ENCODE results near the gene RYR3.

The RYR3 gene

GRCh38 chr15:33710748-33711147 lies 400.0 kb downstream of the RYR3 start:
- H3K9me3 ChIP-seq (ENCODE audit: insufficient read depth, low read depth, low read length) = peaks cover 5% of the 10 kb centered on the region; the same call in 1 of the 2 replicates
- H3K4me2 ChIP-seq (ENCODE audit: low read depth, low read length, poor library complexity, severe bottlenecking) = no peak overlapping the region
- H3K27me3 ChIP-seq (ENCODE audit: insufficient read depth, low read length, poor library complexity, severe bottlenecking) = no peaks in the 10 kb centered on the region
- TF ChIP-seq CTCF (conservative IDR thresholded peaks at IDR 0.05; ENCODE audit: low read length) = no peak
- no peak for TF ChIP-seq EZH2phosphoT487 (IDR thresholded peaks at IDR 0.05; ENCODE audit: borderline replicate concordance)
- H3K4me3 ChIP-seq (ENCODE audit: low read length, poor library complexity, severe bottlenecking) = no peak overlapping the region
- H3F3A ChIP-seq (ENCODE audit: low read depth) = no peaks in the 10 kb centered on the region
- no peaks in the 10 kb centered on the region for H4K20me1 ChIP-seq (ENCODE audit: insufficient read depth, low read length, poor library complexity, severe bottlenecking)
- H3K9ac ChIP-seq (ENCODE audit: low read depth, low read length, poor library complexity, severe bottlenecking) = no peak overlapping the region
- no peaks in the 10 kb centered on the region for H3K9me2 ChIP-seq (replicated peaks; ENCODE audit: low read depth, low read length)
- H3K4me1 ChIP-seq (ENCODE audit: insufficient read depth, low read length, poor library complexity, severe bottlenecking) = no peaks in the 10 kb centered on the region
- H3K79me2 ChIP-seq (ENCODE audit: insufficient read depth, low read length) = no peaks in the 10 kb centered on the region
- no peaks in the 10 kb centered on the region for H3K36me3 ChIP-seq (ENCODE audit: insufficient read depth, low read length)
- H2AFZ ChIP-seq (ENCODE audit: low read length) = no peak overlapping the region

- no peaks in the 10 kb centered on the region for H3K9me2 ChIP-seq (replicated peaks; ENCODE audit: low read depth, low read length)
- H4K20me1 ChIP-seq (ENCODE audit: insufficient read depth, low read length, poor library complexity, severe bottlenecking) = no peaks in the 10 kb centered on the region
- H3K27me3 ChIP-seq (ENCODE audit: insufficient read depth, low read length, poor library complexity, severe bottlenecking) = no peaks in the 10 kb centered on the region
- H2AFZ ChIP-seq (ENCODE audit: low read length) = no peak overlapping the region
- TF ChIP-seq CTCF (conservative IDR thresholded peaks at IDR 0.05; ENCODE audit: low read length) (no peak), EZH2phosphoT487 (IDR thresholded peaks at IDR 0.05; ENCODE audit: borderline replicate concordance) (no peak)
- no peak overlapping the region for H3K9ac ChIP-seq (ENCODE audit: low read depth, low read length, poor library complexity, severe bottlenecking)
- H3F3A ChIP-seq (ENCODE audit: low read depth) = no peaks in the 10 kb centered on the region
- H3K9me3 ChIP-seq (ENCODE audit: insufficient read depth, low read depth, low read length) = no peaks in the 10 kb centered on the region; the same call in 1 of the 2 replicates
- no peaks in the 10 kb centered on the region for H3K4me1 ChIP-seq (ENCODE audit: insufficient read depth, low read length, poor library complexity, severe bottlenecking)
- H3K4me2 ChIP-seq (ENCODE audit: low read depth, low read length, poor library complexity, severe bottlenecking) = no peak overlapping the region
- H3K4me3 ChIP-seq (ENCODE audit: low read length, poor library complexity, severe bottlenecking) = no peak overlapping the region
- H3K79me2 ChIP-seq (ENCODE audit: insufficient read depth, low read length) = no peaks in the 10 kb centered on the region
- H3K36me3 ChIP-seq (ENCODE audit: insufficient read depth, low read length) = no peaks in the 10 kb centered on the region
These were observed 405.3 kb downstream of the RYR3 start for GRCh38 chr15:33716025-33716424.

- no peak overlapping the region for H3K9ac ChIP-seq (ENCODE audit: low read depth, low read length, poor library complexity, severe bottlenecking)
- no peaks in the 10 kb centered on the region for H3K9me2 ChIP-seq (replicated peaks; ENCODE audit: low read depth, low read length)
- H3K4me1 ChIP-seq (ENCODE audit: insufficient read depth, low read length, poor library complexity, severe bottlenecking) = peaks cover 5% of the 10 kb centered on the region
- H3K36me3 ChIP-seq (ENCODE audit: insufficient read depth, low read length) = no peaks in the 10 kb centered on the region
- TF ChIP-seq EZH2phosphoT487 (IDR thresholded peaks at IDR 0.05; ENCODE audit: borderline replicate concordance) (no peak), CTCF (conservative IDR thresholded peaks at IDR 0.05; ENCODE audit: low read length) (no peak)
- no peaks in the 10 kb centered on the region for H4K20me1 ChIP-seq (ENCODE audit: insufficient read depth, low read length, poor library complexity, severe bottlenecking)
- no peak overlapping the region for H3K4me2 ChIP-seq (ENCODE audit: low read depth, low read length, poor library complexity, severe bottlenecking)
- H3K79me2 ChIP-seq (ENCODE audit: insufficient read depth, low read length) = no peaks in the 10 kb centered on the region
- no peaks in the 10 kb centered on the region for H3F3A ChIP-seq (ENCODE audit: low read depth)
- H3K27me3 ChIP-seq (ENCODE audit: insufficient read depth, low read length, poor library complexity, severe bottlenecking) = no peaks in the 10 kb centered on the region
- no peak overlapping the region for H3K4me3 ChIP-seq (ENCODE audit: low read length, poor library complexity, severe bottlenecking)
- no peaks in the 10 kb centered on the region for H3K9me3 ChIP-seq (ENCODE audit: insufficient read depth, low read depth, low read length)
- no peak overlapping the region for H2AFZ ChIP-seq (ENCODE audit: low read length)
These were observed 410.2 kb downstream of the RYR3 start for GRCh38 chr15:33720952-33721351.
